Stomach (tissue), 4 donors: ENCODE results near the gene SMAD9.

ENCODE experiments used
- POLR2AphosphoS5 ChIP-seq, 3 donors: sonication (generic); formaldehyde crosslinking; IDR thresholded peaks; one replicate each; pipeline ENCODE4 v1.6.1; 2016; ENCODE audit warnings: antibody characterized with exemption in 3 of 3
- TF ChIP-seq, protein P1 (sequence below), 7 experiments: fragments of 450-650 bp in 4 of 7; fragments of 200-600 bp in 3 of 7; sonication (generic) in 3 of 7; IDR thresholded peaks; one replicate each; pipeline ENCODE4 v1.5.1; 2016 to 2019; ENCODE audit warnings: antibody characterized with exemption in 7 of 7, control low read depth in 2 of 7, mild to moderate bottlenecking in 1 of 7

DNA sequence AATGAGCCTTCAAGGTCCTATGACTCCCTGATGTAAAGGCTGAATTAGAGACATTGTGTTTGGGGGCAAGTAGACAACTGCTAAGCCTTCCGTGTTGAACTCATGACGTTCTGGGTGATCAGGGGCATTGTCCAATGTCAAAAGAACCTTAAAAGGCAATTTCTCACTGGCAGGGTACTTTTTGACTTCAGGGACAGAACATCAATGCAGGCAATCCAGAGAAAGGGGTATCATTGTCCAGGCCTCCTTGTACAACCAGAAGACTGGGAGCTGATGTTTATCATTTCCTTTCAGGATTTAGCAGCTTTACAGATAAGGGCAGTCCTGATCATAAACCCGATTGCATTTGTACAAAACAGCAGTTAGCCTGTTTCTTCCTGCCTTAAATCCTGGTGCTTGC lies 25.0 kb upstream of the SMAD9 start:
- TF ChIP-seq, protein P1, sequence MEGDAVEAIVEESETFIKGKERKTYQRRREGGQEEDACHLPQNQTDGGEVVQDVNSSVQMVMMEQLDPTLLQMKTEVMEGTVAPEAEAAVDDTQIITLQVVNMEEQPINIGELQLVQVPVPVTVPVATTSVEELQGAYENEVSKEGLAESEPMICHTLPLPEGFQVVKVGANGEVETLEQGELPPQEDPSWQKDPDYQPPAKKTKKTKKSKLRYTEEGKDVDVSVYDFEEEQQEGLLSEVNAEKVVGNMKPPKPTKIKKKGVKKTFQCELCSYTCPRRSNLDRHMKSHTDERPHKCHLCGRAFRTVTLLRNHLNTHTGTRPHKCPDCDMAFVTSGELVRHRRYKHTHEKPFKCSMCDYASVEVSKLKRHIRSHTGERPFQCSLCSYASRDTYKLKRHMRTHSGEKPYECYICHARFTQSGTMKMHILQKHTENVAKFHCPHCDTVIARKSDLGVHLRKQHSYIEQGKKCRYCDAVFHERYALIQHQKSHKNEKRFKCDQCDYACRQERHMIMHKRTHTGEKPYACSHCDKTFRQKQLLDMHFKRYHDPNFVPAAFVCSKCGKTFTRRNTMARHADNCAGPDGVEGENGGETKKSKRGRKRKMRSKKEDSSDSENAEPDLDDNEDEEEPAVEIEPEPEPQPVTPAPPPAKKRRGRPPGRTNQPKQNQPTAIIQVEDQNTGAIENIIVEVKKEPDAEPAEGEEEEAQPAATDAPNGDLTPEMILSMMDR (IDR thresholded peaks at IDR 0.05) = no peak
- TF ChIP-seq POLR2AphosphoS5 (IDR thresholded peaks at IDR 0.05) = no peak
